ENCODE measurements around the gene PAPPA. TPM values are rescaled to one million over a fixed set of nuclear protein-coding genes. Genes with fewer than 3 reads are reported as not detected.

The PAPPA gene
- total RNA-seq, 2 donors from 2014 or later, result 0.37 to 0.52 TPM

DNA sequence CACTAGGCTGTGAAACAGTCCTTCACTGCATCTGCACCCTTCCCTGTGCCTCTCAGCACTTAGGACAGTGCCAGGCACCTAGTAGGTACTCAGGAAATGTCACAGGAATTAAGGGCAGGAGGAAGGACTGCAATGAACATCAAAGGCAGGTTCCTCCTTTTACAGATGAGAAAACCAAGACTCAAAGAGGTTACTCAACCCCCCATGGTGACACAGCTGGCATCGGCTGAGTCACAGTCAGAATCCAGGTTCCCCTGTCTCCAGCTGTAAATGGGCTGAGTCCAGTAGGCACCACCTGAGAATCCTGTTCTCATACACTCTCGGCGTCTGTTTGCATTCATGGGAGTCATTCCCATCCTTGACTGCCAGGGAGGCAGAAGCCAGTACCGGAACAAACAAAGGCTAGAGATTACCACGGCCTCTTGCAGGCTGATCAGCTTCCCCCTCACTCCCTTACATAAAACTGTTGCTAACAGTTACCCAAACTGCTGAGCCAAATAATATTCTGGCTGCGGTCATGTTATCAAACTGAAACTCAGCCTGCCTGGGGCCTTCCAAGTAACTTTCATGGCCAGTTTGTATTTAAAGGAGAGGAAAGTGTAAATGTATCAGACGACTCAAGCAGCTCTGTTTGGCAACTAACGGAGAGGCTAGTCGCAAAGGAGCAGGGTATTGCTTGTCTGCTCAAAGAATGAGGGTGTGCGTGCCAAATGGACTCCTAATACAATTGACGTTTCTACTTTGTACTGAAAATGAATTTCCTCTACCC, 201.7 kb downstream of the PAPPA start:
- DNase-seq (no peak), ATAC-seq (no peak)
- Mint-ChIP-seq H3K27ac (no peak overlapping the region), H3K27me3 (no peaks in the 10 kb centered on the region), H3K4me3 (no peak overlapping the region), H3K36me3 (ENCODE audit: low read depth) (peaks cover 2% of the 10 kb centered on the region), H3K4me1 (no peaks in the 10 kb centered on the region)
- H3K9me3 ChIP-seq (ENCODE audit: control insufficient read depth, low read length, poor library complexity, severe bottlenecking), result no peaks in the 10 kb centered on the region

GRCh38 chr9:116358251-116358650, 204.7 kb downstream of the PAPPA start:
- no peak for DNase-seq
- Mint-ChIP-seq H3K4me1 (no peaks in the 10 kb centered on the region), H3K4me3 (no peak overlapping the region), H3K27ac (no peak overlapping the region), H3K27me3 (no peaks in the 10 kb centered on the region), H3K36me3 (ENCODE audit: low read depth) (peaks cover 2% of the 10 kb centered on the region)
- no peak for ATAC-seq
- H3K9me3 ChIP-seq (ENCODE audit: control insufficient read depth, low read length, poor library complexity, severe bottlenecking), result no peaks in the 10 kb centered on the region

GRCh38 chr9:116360016-116360415, 206.4 kb downstream of the PAPPA start:
- ATAC-seq (no peak), DNase-seq (no peak)
- peaks cover 2% of the 10 kb centered on the region for H3K36me3 Mint-ChIP-seq (ENCODE audit: low read depth)
- no peaks in the 10 kb centered on the region for H3K9me3 ChIP-seq (ENCODE audit: control insufficient read depth, low read length, poor library complexity, severe bottlenecking)
- H3K27ac Mint-ChIP-seq, result no peak overlapping the region
- no peaks in the 10 kb centered on the region for H3K4me1 Mint-ChIP-seq
- H3K27me3 Mint-ChIP-seq, result no peaks in the 10 kb centered on the region
- H3K4me3 Mint-ChIP-seq, result no peak overlapping the region

- no peak for DNase-seq
- H3K36me3 Mint-ChIP-seq (ENCODE audit: low read depth), result peaks cover 2% of the 10 kb centered on the region
- H3K4me1 Mint-ChIP-seq, result no peaks in the 10 kb centered on the region
- no peaks in the 10 kb centered on the region for H3K9me3 ChIP-seq (ENCODE audit: control insufficient read depth, low read length, poor library complexity, severe bottlenecking)
- H3K4me3 Mint-ChIP-seq, result no peak overlapping the region
- no peak for ATAC-seq
- no peaks in the 10 kb centered on the region for H3K27me3 Mint-ChIP-seq
- no peak overlapping the region for H3K27ac Mint-ChIP-seq
These were observed 207.4 kb downstream of the PAPPA start for GRCh38 chr9:116360989-116361388.

DNA sequence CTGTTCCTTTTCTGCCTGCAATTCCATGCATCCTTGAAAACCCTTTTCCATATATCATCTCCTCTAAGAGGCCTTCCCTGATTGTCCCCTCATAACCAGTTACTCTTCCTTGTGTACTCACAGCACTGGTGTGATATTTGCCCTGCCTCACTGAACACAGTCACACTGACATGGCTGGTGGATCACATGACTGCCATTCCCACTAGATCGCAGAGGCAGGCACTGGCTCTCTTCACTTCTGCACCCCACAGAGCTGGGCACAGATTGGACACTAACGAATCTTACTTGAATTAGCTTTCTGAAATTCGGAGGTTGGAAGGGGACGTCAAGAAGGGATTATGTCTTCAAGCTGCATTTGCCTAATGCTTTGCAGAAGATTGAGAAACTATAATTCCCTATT, 208.0 kb downstream of the PAPPA start:
- H3K27ac Mint-ChIP-seq, result no peak overlapping the region
- DNase-seq (no peak), ATAC-seq (no peak)
- no peak overlapping the region for H3K4me3 Mint-ChIP-seq
- no peaks in the 10 kb centered on the region for H3K27me3 Mint-ChIP-seq
- H3K9me3 ChIP-seq (ENCODE audit: control insufficient read depth, low read length, poor library complexity, severe bottlenecking), result no peaks in the 10 kb centered on the region
- no peaks in the 10 kb centered on the region for H3K4me1 Mint-ChIP-seq
- peaks cover 2% of the 10 kb centered on the region for H3K36me3 Mint-ChIP-seq (ENCODE audit: low read depth)

DNA sequence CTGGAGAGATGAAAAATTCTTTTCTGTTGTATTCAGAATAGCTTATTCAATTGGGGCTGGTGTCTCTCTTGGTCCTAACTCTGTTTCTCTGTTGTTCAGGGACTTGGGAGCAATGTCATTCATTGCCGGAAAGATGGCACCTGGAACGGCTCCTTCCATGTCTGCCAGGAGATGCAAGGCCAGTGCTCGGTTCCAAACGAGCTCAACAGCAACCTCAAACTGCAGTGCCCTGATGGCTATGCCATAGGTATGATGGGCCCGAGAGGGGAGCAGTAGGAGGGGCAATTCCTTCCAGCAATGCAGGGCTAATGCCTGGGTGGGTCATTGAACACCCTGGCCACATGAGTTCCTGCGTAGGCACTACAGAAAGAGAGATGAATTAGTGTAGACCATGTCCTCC, 208.9 kb downstream of the PAPPA start:
- H3K27me3 Mint-ChIP-seq, result no peaks in the 10 kb centered on the region
- H3K9me3 ChIP-seq (ENCODE audit: control insufficient read depth, low read length, poor library complexity, severe bottlenecking), result no peaks in the 10 kb centered on the region
- no peak for ATAC-seq
- H3K36me3 Mint-ChIP-seq (ENCODE audit: low read depth), result peaks cover 2% of the 10 kb centered on the region
- no peaks in the 10 kb centered on the region for H3K4me1 Mint-ChIP-seq
- no peak overlapping the region for H3K4me3 Mint-ChIP-seq
- no peak overlapping the region for H3K27ac Mint-ChIP-seq
- DNase-seq, result no peak

DNA sequence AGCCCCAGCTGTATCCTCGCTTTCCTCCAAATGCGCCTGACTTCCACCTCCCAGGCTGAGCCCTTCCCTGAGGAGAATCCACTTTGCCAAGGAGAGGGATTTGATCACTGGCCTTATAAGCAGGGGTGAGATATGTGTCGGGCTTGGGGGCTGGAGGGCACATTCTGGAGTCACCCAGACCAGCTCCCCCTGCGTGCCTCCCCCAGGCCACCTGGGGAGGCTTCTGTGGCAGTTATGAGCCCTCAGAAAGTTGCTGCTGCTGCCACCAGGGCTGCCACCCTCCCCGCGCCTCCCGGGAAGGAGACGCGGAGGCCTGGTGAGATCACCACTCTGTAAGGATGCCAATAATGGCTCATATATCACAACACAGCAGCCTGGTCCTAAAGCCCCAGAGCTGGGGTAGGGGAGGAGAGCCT, 211.5 kb downstream of the PAPPA start:
- no peaks in the 10 kb centered on the region for H3K9me3 ChIP-seq (ENCODE audit: control insufficient read depth, low read length, poor library complexity, severe bottlenecking)
- no peak for ATAC-seq
- no peak overlapping the region for H3K27ac Mint-ChIP-seq
- no peaks in the 10 kb centered on the region for H3K36me3 Mint-ChIP-seq (ENCODE audit: low read depth)
- H3K4me3 Mint-ChIP-seq, result no peak overlapping the region
- H3K27me3 Mint-ChIP-seq, result no peaks in the 10 kb centered on the region
- H3K4me1 Mint-ChIP-seq, result no peaks in the 10 kb centered on the region
- no peak for DNase-seq

DNA sequence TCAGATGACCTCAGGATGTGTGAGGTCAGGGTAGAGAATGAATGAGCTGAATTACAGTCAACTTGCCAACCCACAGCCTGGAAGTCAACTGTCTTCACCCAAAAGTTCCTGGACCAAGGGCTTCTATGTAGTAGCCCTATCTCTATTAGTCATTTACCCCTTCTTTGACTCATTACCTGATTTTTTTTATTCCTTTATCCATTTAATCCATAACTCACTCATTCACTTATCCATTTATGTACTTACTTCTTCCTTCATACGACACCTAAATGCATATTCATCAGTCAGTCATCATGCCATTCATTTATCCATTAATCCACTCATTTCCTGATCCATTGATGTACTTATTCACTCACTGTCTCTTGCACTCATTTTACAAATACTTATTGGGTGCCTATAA, 212.7 kb downstream of the PAPPA start:
- H3K36me3 Mint-ChIP-seq (ENCODE audit: low read depth), result no peaks in the 10 kb centered on the region
- no peak overlapping the region for H3K27ac Mint-ChIP-seq
- ATAC-seq (no peak), DNase-seq (no peak)
- no peak overlapping the region for H3K4me3 Mint-ChIP-seq
- H3K4me1 Mint-ChIP-seq, result no peaks in the 10 kb centered on the region
- H3K9me3 ChIP-seq (ENCODE audit: control insufficient read depth, low read length, poor library complexity, severe bottlenecking), result no peaks in the 10 kb centered on the region
- H3K27me3 Mint-ChIP-seq, result no peaks in the 10 kb centered on the region

GRCh38 chr9:116368680-116369079, 215.1 kb downstream of the PAPPA start:
- Mint-ChIP-seq H3K27ac (no peak overlapping the region), H3K4me3 (no peak overlapping the region), H3K27me3 (no peaks in the 10 kb centered on the region), H3K36me3 (ENCODE audit: low read depth) (no peaks in the 10 kb centered on the region), H3K4me1 (no peaks in the 10 kb centered on the region)
- no peak for ATAC-seq
- DNase-seq, result no peak
- no peaks in the 10 kb centered on the region for H3K9me3 ChIP-seq (ENCODE audit: control insufficient read depth, low read length, poor library complexity, severe bottlenecking)

GRCh38 chr9:116369706-116370105, 216.1 kb downstream of the PAPPA start:
- no peaks in the 10 kb centered on the region for H3K4me1 Mint-ChIP-seq
- no peaks in the 10 kb centered on the region for H3K9me3 ChIP-seq (ENCODE audit: control insufficient read depth, low read length, poor library complexity, severe bottlenecking)
- H3K27me3 Mint-ChIP-seq, result no peaks in the 10 kb centered on the region
- H3K4me3 Mint-ChIP-seq, result no peak overlapping the region
- no peak overlapping the region for H3K27ac Mint-ChIP-seq
- H3K36me3 Mint-ChIP-seq (ENCODE audit: low read depth), result no peaks in the 10 kb centered on the region
- DNase-seq (no peak), ATAC-seq (no peak)

DNA sequence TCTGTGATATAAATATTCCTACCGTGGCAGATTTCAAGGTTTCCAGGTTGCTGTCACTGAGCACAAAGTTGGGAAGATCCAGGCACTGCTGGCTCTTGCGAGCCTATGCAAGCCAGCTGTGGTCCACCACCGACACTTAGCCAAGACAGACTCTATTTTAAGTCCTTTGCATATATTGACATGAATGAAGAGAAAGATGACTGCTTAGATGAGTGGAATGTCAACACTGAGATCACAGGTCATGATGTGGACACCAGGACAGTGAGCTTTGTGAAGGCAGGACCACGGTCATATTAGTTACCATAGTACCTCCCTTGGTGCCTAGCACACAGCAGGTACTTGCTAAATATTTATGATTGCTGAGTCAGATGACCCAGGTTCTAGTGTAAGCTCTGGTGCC, 217.0 kb downstream of the PAPPA start:
- H3K27me3 Mint-ChIP-seq, result no peaks in the 10 kb centered on the region
- ATAC-seq (no peak), DNase-seq (no peak)
- H3K36me3 Mint-ChIP-seq (ENCODE audit: low read depth), result no peaks in the 10 kb centered on the region
- H3K4me3 Mint-ChIP-seq, result no peak overlapping the region
- H3K27ac Mint-ChIP-seq, result no peak overlapping the region
- H3K4me1 Mint-ChIP-seq, result no peaks in the 10 kb centered on the region
- H3K9me3 ChIP-seq (ENCODE audit: control insufficient read depth, low read length, poor library complexity, severe bottlenecking), result no peaks in the 10 kb centered on the region

DNA sequence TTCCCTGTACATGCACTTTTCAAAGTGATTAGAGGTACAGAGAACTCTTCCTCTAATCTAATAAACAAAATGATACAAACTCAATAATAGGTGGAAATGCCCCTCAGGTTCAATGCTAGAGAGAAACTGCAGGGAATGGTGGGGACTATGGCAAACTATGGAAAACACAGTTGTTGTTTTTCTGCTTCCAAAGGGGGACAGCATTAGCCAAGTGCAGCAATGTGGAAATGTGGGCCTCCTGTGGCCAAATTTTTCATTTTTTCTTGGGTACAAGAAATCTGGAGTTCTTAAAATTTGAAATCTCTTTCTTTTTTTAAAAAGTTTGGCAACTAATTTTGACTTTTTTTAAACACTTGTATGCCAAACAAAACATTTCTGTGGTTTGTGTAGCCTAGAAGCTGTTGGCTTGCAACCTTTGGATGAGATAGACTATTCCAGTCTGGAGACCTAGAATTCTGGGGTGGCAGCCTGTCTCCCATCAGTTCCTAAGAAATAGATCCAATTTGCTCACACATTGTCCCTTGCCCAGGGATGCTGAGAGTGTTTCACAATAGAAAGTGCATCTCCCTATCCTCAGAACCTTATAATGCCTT, 218.6 kb downstream of the PAPPA start:
- Mint-ChIP-seq H3K4me3 (no peak overlapping the region), H3K27me3 (no peaks in the 10 kb centered on the region), H3K27ac (no peak overlapping the region), H3K4me1 (no peaks in the 10 kb centered on the region), H3K36me3 (ENCODE audit: low read depth) (no peaks in the 10 kb centered on the region)
- DNase-seq, result no peak
- H3K9me3 ChIP-seq (ENCODE audit: control insufficient read depth, low read length, poor library complexity, severe bottlenecking), result no peaks in the 10 kb centered on the region
- ATAC-seq, result no peak

DNA sequence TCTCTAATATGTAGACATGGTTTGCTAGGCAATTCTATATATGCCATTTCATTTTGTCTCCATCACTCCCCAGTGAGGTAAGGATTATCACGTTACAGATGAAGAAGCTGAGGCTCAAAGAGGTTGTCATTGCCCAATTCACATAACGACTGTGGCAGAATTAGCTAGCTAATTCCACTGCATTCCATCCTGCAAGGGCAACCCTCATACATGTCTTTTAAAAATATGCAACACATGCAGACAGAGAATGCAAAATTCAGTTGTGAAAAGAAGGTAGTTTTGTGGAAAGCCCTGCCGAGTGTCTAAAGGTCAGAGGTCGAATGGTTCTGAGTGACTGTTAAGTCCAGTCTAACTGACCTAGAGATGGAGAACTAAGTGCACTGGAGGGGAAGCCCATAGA, 219.2 kb downstream of the PAPPA start:
- DNase-seq, result no peak
- H3K27me3 Mint-ChIP-seq, result no peaks in the 10 kb centered on the region

GRCh38 chr9:116377179-116377798, 223.7 kb downstream of the PAPPA start:
- no peaks in the 10 kb centered on the region for H3K27me3 Mint-ChIP-seq
- no peak overlapping the region for H3K27ac Mint-ChIP-seq
- H3K36me3 Mint-ChIP-seq (ENCODE audit: low read depth), result no peaks in the 10 kb centered on the region
- no peak overlapping the region for H3K4me3 Mint-ChIP-seq
- ATAC-seq, result no peak
- no peaks in the 10 kb centered on the region for H3K9me3 ChIP-seq (ENCODE audit: control insufficient read depth, low read length, poor library complexity, severe bottlenecking)
- H3K4me1 Mint-ChIP-seq, result no peaks in the 10 kb centered on the region
- DNase-seq, result no peak

More for the DNA sequence above, 219.2 kb downstream of the PAPPA start:
- no peak overlapping the region for H3K27ac Mint-ChIP-seq
- ATAC-seq, result no peak
- no peaks in the 10 kb centered on the region for H3K36me3 Mint-ChIP-seq (ENCODE audit: low read depth)
- H3K4me3 Mint-ChIP-seq, result no peak overlapping the region
- H3K9me3 ChIP-seq (ENCODE audit: control insufficient read depth, low read length, poor library complexity, severe bottlenecking), result no peaks in the 10 kb centered on the region
- no peaks in the 10 kb centered on the region for H3K4me1 Mint-ChIP-seq

Measured in T-helper 17 cell (primary cell).